H1 (cell line): ENCODE results near the gene SLC25A27. TPM values are rescaled to one million over a fixed set of nuclear protein-coding genes. Genes with fewer than 3 reads are reported as not detected.

Experiments used
- CTCF ChIA-PET: fragments of 300-600 bp; sonication (Branson Sonifier 250); formaldehyde crosslinking; loops from one replicate; lab custom pipeline; 2021; ENCODE audit not compliant: partially characterized antibody; lab: Charles Lee
- POLR2A ChIA-PET: fragments of 300-600 bp; sonication (Branson Sonifier 250); formaldehyde crosslinking; loops from one replicate; lab custom pipeline; 2021; ENCODE audit warnings: inconsistent platforms; ENCODE audit not compliant: partially characterized antibody; lab: Charles Lee
- DNase-seq, 2 experiments: peaks; one replicate each; pipeline versions ENCODE4 v3.0.0 to v3.0.0-alpha.2; 2010 to 2022; ENCODE audit warnings: low spot score in 2 of 2, low read depth in 1 of 2, mixed read lengths in 1 of 2
- FAIRE-seq: peaks from 2 replicates; lab custom pipeline; 2011; peaks lifted over from hg19 to GRCh38; lab: Jason Lieb, UNC
- H2AFZ ChIP-seq: 2 replicates; pipeline ENCODE4 v1.8.1; 2012; ENCODE audit warnings: low read length, inconsistent platforms
- H2AK5ac ChIP-seq: 2 replicates; pipeline ENCODE4 v1.6.1; 2013; ENCODE audit warnings: low read depth, low read length
- H2BK120ac ChIP-seq: replicated peaks from 2 replicates; pipeline ENCODE3; 2013; ENCODE audit warnings: low read depth, low read length, inconsistent platforms
- H2BK12ac ChIP-seq: 2 replicates; pipeline ENCODE4 v1.6.1; 2013; ENCODE audit warnings: low read depth, low read length
- H2BK15ac ChIP-seq: 2 replicates; pipeline ENCODE4 v1.6.1; 2013; ENCODE audit warnings: low read length
- H2BK20ac ChIP-seq: 2 replicates; pipeline ENCODE4 v1.6.1; 2013; ENCODE audit warnings: low read length
- H2BK5ac ChIP-seq: 2 replicates; pipeline ENCODE4 v1.6.1; 2013; ENCODE audit warnings: low read depth, low read length
- H3K14ac ChIP-seq: 2 replicates; pipeline ENCODE4 v1.6.1; 2013; ENCODE audit warnings: inconsistent platforms; ENCODE audit not compliant: insufficient read length
- H3K18ac ChIP-seq: 2 replicates; pipeline ENCODE4 v1.6.1; 2013; ENCODE audit warnings: low read length; ENCODE audit errors: extremely low read depth
- H3K23ac ChIP-seq: 2 replicates; pipeline ENCODE4 v1.6.1; 2013; ENCODE audit warnings: inconsistent platforms; ENCODE audit not compliant: insufficient read length
- H3K23me2 ChIP-seq: 2 replicates; pipeline ENCODE4 v1.6.1; 2013; ENCODE audit warnings: low read depth, low read length
- H3K27ac ChIP-seq: 2 replicates; pipeline ENCODE4 v1.6.1; 2011; ENCODE audit warnings: low read depth, low read length, inconsistent platforms
- H3K27me3 ChIP-seq, 4 experiments: replicated peaks in 1 of 4; 1 replicate in 1 of 4; 2 replicates in 3 of 4; pipeline versions ENCODE4 v1.6.1 to v1.8.1; 2011 to 2013; ENCODE audit warnings: low read length in 3 of 4, mild to moderate bottlenecking in 3 of 4, inconsistent platforms in 2 of 4, mixed read lengths in 2 of 4, moderate library complexity in 1 of 4; ENCODE audit not compliant: control insufficient read depth in 3 of 4, insufficient read depth in 3 of 4; ENCODE audit errors: extremely low read depth in 1 of 4
- H3K36me3 ChIP-seq, 4 experiments: 2 replicates each; pipeline versions ENCODE4 v1.6.1 to v1.8.1; 2011 to 2013; ENCODE audit warnings: mild to moderate bottlenecking in 4 of 4, low read length in 3 of 4, moderate library complexity in 2 of 4, control low read depth in 1 of 4, inconsistent platforms in 1 of 4; ENCODE audit not compliant: insufficient read depth in 4 of 4, control insufficient read depth in 2 of 4
- H3K4ac ChIP-seq: replicated peaks from 2 replicates; pipeline ENCODE3; 2013; ENCODE audit warnings: low read length, low read depth, mixed read lengths, inconsistent platforms; ENCODE audit not compliant: insufficient read length
- H3K4me1 ChIP-seq, 4 experiments: replicated peaks in 1 of 4; 1 replicate in 1 of 4; 2 replicates in 3 of 4; pipeline versions ENCODE4 v1.6.1 to v1.8.1; 2011 to 2013; ENCODE audit warnings: low read length in 3 of 4, inconsistent platforms in 2 of 4, mixed read lengths in 1 of 4; ENCODE audit not compliant: insufficient read depth in 4 of 4, control insufficient read depth in 3 of 4
- H3K4me2 ChIP-seq, 2 experiments: 2 replicates each; pipeline versions ENCODE4 v1.6.1 to v1.8.1; 2011 to 2013; ENCODE audit warnings: low read depth in 2 of 2, low read length in 2 of 2, control low read depth in 1 of 2, inconsistent platforms in 1 of 2, mild to moderate bottlenecking in 1 of 2; ENCODE audit not compliant: insufficient read depth in 1 of 2
- H3K4me3 ChIP-seq, 4 experiments: fragments of 200-600, 300-600 bp in 1 of 4; sonication (generic), shearing (Covaris generic), sonication (Bioruptor Twin) in 1 of 4; 2 replicates each; pipeline versions ENCODE4 v1.5.1 to v1.8.1; 2011 to 2016; ENCODE audit warnings: low read length in 4 of 4, low read depth in 3 of 4, control low read depth in 2 of 4, inconsistent platforms in 2 of 4, mild to moderate bottlenecking in 2 of 4, mixed read lengths in 1 of 4, moderate library complexity in 1 of 4; ENCODE audit not compliant: insufficient read depth in 2 of 4; ENCODE audit errors: extremely low read depth in 1 of 4
- H3K56ac ChIP-seq: replicated peaks from 2 replicates; pipeline ENCODE3; 2013; ENCODE audit warnings: low read depth, mild to moderate bottlenecking, mixed read lengths, low read length, inconsistent platforms; ENCODE audit not compliant: insufficient read length
- H3K79me1 ChIP-seq: 2 replicates; pipeline ENCODE4 v1.6.1; 2013; ENCODE audit warnings: low read depth, low read length, control low read depth
- H3K79me2 ChIP-seq, 2 experiments: 2 replicates each; pipeline versions ENCODE4 v1.6.1 to v1.8.1; 2012 to 2013; ENCODE audit warnings: low read length in 2 of 2, mild to moderate bottlenecking in 2 of 2, inconsistent platforms in 1 of 2; ENCODE audit not compliant: insufficient read depth in 2 of 2, control insufficient read depth in 1 of 2
- H3K9ac ChIP-seq, 4 experiments: replicated peaks in 1 of 4; 1 replicate in 1 of 4; 2 replicates in 3 of 4; pipeline versions ENCODE4 v1.6.1 to v1.8.1; 2011 to 2013; ENCODE audit warnings: low read depth in 3 of 4, low read length in 3 of 4, control low read depth in 2 of 4, mild to moderate bottlenecking in 2 of 4, moderate library complexity in 2 of 4, inconsistent platforms in 1 of 4; ENCODE audit errors: extremely low read depth in 1 of 4
- H3K9me3 ChIP-seq, 2 experiments: 2 replicates each; pipeline versions ENCODE4 v1.6.1 to v1.8.1; 2012 to 2013; ENCODE audit warnings: mild to moderate bottlenecking in 2 of 2, moderate library complexity in 2 of 2, control low read depth in 1 of 2, inconsistent platforms in 1 of 2, low read depth in 1 of 2, low read length in 1 of 2, mixed read lengths in 1 of 2; ENCODE audit not compliant: insufficient read depth in 2 of 2
- H4K20me1 ChIP-seq, 2 experiments: replicated peaks in 1 of 2; 2 replicates each; pipeline versions ENCODE3 to v1.8.1; 2011 to 2013; ENCODE audit warnings: inconsistent platforms in 2 of 2, low read length in 2 of 2, mild to moderate bottlenecking in 1 of 2; ENCODE audit not compliant: insufficient read depth in 2 of 2, control insufficient read depth in 1 of 2
- H4K5ac ChIP-seq: 2 replicates; pipeline ENCODE4 v1.6.1; 2013; ENCODE audit warnings: low read length, low read depth, mixed read lengths, inconsistent platforms; ENCODE audit not compliant: insufficient read length
- H4K8ac ChIP-seq: 2 replicates; pipeline ENCODE4 v1.8.0; 2013; ENCODE audit warnings: mild to moderate bottlenecking, moderate library complexity, low read length, inconsistent platforms; ENCODE audit not compliant: insufficient read depth; ENCODE audit errors: extremely low read depth
- H4K91ac ChIP-seq: replicated peaks from 2 replicates; pipeline ENCODE3; 2013; ENCODE audit warnings: low read length, mixed read lengths, inconsistent platforms; ENCODE audit not compliant: insufficient read length
- ASH2L ChIP-seq: fragments of 200-600, 300-600 bp; sonication (generic); IDR thresholded peaks from one replicate; pipeline ENCODE4 v1.7.1; 2017; ENCODE audit warnings: low read length
- BCL11A ChIP-seq, 2 experiments: IDR thresholded peaks; one replicate each; pipeline ENCODE4 v1.6.1; 2011; ENCODE audit warnings: low read depth in 2 of 2, low read length in 2 of 2, mild to moderate bottlenecking in 2 of 2
- CREB1 ChIP-seq: IDR thresholded peaks from 2 replicates; pipeline ENCODE4 v1.6.1; 2012; ENCODE audit warnings: inconsistent platforms
- E2F6 ChIP-seq: IDR thresholded peaks from 2 replicates; pipeline ENCODE4 v1.6.1; 2012; ENCODE audit warnings: inconsistent platforms
- HDAC2 ChIP-seq, 2 experiments: fragments of 300-600 bp in 1 of 2; sonication (generic) in 1 of 2; IDR thresholded peaks; 2 replicates each; pipeline ENCODE4 v1.6.1; 2011 to 2012; ENCODE audit warnings: low read depth in 2 of 2, low read length in 2 of 2, mild to moderate bottlenecking in 2 of 2, moderate library complexity in 2 of 2, borderline replicate concordance in 1 of 2, inconsistent platforms in 1 of 2
- KDM1A ChIP-seq: fragments of 200-600, 300-600 bp; sonication (generic); IDR thresholded peaks from 2 replicates; pipeline ENCODE4 v1.7.1; 2016; ENCODE audit warnings: mild to moderate bottlenecking, low read length, borderline replicate concordance
- PHF8 ChIP-seq: fragments of 200-600 bp; sonication (generic); conservative IDR thresholded peaks from 2 replicates; pipeline ENCODE4 v1.7.1; 2012; ENCODE audit warnings: low read depth, mild to moderate bottlenecking, inconsistent platforms, low read length, moderate library complexity
- POLR2A ChIP-seq, 2 experiments: IDR thresholded peaks; 1 replicate in 1 of 2; 2 replicates in 1 of 2; pipeline ENCODE4 v1.6.1; 2011; ENCODE audit warnings: low read depth in 2 of 2, low read length in 2 of 2, mild to moderate bottlenecking in 2 of 2; ENCODE audit errors: control extremely low read depth in 1 of 2
- RAD21 ChIP-seq, 2 experiments: IDR thresholded peaks in 1 of 2; conservative IDR thresholded peaks in 1 of 2; 2 replicates each; pipeline ENCODE4 v1.6.1; 2011; ENCODE audit warnings: low read depth in 2 of 2, low read length in 2 of 2, improper control_type of control experiment in 1 of 2, inconsistent platforms in 1 of 2, mild to moderate bottlenecking in 1 of 2, moderate library complexity in 1 of 2
- SIX5 ChIP-seq: IDR thresholded peaks from 2 replicates; pipeline ENCODE4 v1.6.1; 2011; ENCODE audit warnings: mild to moderate bottlenecking, low read depth, low read length
- TAF1 ChIP-seq: IDR thresholded peaks from 2 replicates; pipeline ENCODE4 v1.6.1; 2011; ENCODE audit warnings: mild to moderate bottlenecking, low read depth, low read length
- TAF7 ChIP-seq: optimal IDR thresholded peaks from 2 replicates; pipeline ENCODE3; 2011; ENCODE audit warnings: low read depth, mild to moderate bottlenecking, inconsistent platforms, low read length, moderate library complexity, borderline replicate concordance
- TEAD4 ChIP-seq: IDR thresholded peaks from 2 replicates; pipeline ENCODE4 v1.6.1; 2012; ENCODE audit warnings: low read depth, low read length, inconsistent platforms, mixed read lengths
- WGBS, 2 experiments: shearing (Covaris generic) in 1 of 2; methylation state at CpG; one replicate each; pipeline versions ENCODE4 v1.1.6 to v1.1.7; 2013 to 2015; ENCODE audit warnings: low lambda C conversion rate in 2 of 2, mixed read lengths in 2 of 2, inconsistent platforms in 1 of 2, low coverage in 1 of 2, missing lambda C conversion rate in 1 of 2; ENCODE audit not compliant: insufficient replicate concordance in 2 of 2, insufficient coverage in 1 of 2, insufficient read length in 1 of 2; ENCODE audit errors: extremely low coverage in 1 of 2, missing lambda C conversion rate in 1 of 2; 5-methylcytosine and 5-hydroxymethylcytosine counted together
- polyA plus RNA-seq, 7 experiments: library from polyadenylated mRNA; depleted of rRNA in 3 of 7; stranded (reverse) in 5 of 7; unstranded in 2 of 7; fragments of >200 nt in 5 of 7; fragments of 200-250 nt in 2 of 7; gene quantifications; 1 replicate in 5 of 7; 2 replicates in 1 of 7; 4 replicates in 1 of 7; pipeline versions ENCODE4 v1.2.1 to v1.2.3, GENCODE V29; 2011 to 2013; ENCODE audit warnings: missing spikeins in 2 of 7, mixed read lengths in 2 of 7
- total RNA-seq: library from RNA; stranded (reverse); fragmentation: NEBNext Ultra II Directional; extraction: Animal tissue kit (Norgen Biotek cat#: 25700); gene quantifications from 2 replicates; pipeline ENCODE4 v1.2.1, GENCODE V29; 2021

The SLC25A27 gene
- total and polyA plus RNA-seq, 2 of the 8 experiments (the other 6 are each of a cell fraction or from before 2014, with no cell fraction given) = 7.3 to 8.4 TPM

GRCh38 chr6:46655803-46656202, 3.0 kb downstream of the SLC25A27 start:
- H2BK120ac ChIP-seq = no peak overlapping the region
- peaks cover 0 to 2% of the 10 kb centered on the region in 2 experiments for H4K20me1 ChIP-seq
- no peak overlapping the region for H3K9ac ChIP-seq
- H4K8ac ChIP-seq = no peak overlapping the region
- WGBS, 2 experiments = 35% methylated on average over 6 of the region's 6 CpGs; no CpG with 5 or more reads in 1 of the 2 experiments
- no peak overlapping the region for H3K14ac ChIP-seq
- H2BK20ac ChIP-seq = no peak overlapping the region
- no peak overlapping the region; a peak in 1 of 4 replicates for H3K4me2 ChIP-seq
- no peak overlapping the region for H3K56ac ChIP-seq
- no peak overlapping the region for H4K91ac ChIP-seq
- no peak overlapping the region for H3K4ac ChIP-seq
- no peak overlapping the region for H2BK5ac ChIP-seq
- DNase-seq = peak in 1 of 2 experiments; percentile 69
- no peak overlapping the region for H3K23ac ChIP-seq
- H3K4me1 ChIP-seq = peaks cover 0 to 7% (median 2%) of the 10 kb centered on the region in 4 experiments; a peak in 2 of 7 replicates
- peak overlapping the region; percentile 83 for H4K5ac ChIP-seq
- CTCF ChIA-PET = interaction anchor here (0.6 to 2.5 kb wide), 24 partner anchors 9 to 615 kb away, joined by 3 to 14 read pairs (median 5); partner anchors contain the start of gene PLA2G7
- H3K27ac ChIP-seq = no peak overlapping the region
- peak; percentile 92 for FAIRE-seq
- no peak overlapping the region for H2BK12ac ChIP-seq
- peaks cover 0 to 5% (median 2%) of the 10 kb centered on the region in 4 experiments; a peak in 3 of 7 replicates for H3K27me3 ChIP-seq
- no peaks in the 10 kb centered on the region; a peak in 2 of 8 replicates for H3K36me3 ChIP-seq
- H3K23me2 ChIP-seq = peaks cover 7% of the 10 kb centered on the region
- no peak overlapping the region for H2AK5ac ChIP-seq
- no peak overlapping the region for H2AFZ ChIP-seq
- no peak overlapping the region for H2BK15ac ChIP-seq
- H3K9me3 ChIP-seq = no peaks in the 10 kb centered on the region
- POLR2A ChIA-PET = interaction anchor here (0.7 kb wide), 1 partner anchor 53 kb away, joined by 3 read pairs; no protein-coding TSS in a partner anchor
- H3K79me1 ChIP-seq = no peaks in the 10 kb centered on the region
- H3K18ac ChIP-seq = no peak overlapping the region; the same call in 1 of the 2 replicates
- H3K79me2 ChIP-seq = peaks cover 0 to 3% of the 10 kb centered on the region in 2 experiments; a peak in 1 of 4 replicates
- H3K4me3 ChIP-seq = no peak overlapping the region
- TF ChIP-seq TAF1 = no peak
- peak; percentile 46 to 64 for TF ChIP-seq RAD21 (IDR thresholded peaks at IDR 0.05 in 1 of 2, conservative IDR thresholded peaks at IDR 0.05 in 1 of 2; ENCODE audit: low read depth in 2 of 2, low read length in 2 of 2)
- no peak for TF ChIP-seq POLR2A (IDR thresholded peaks at IDR 0.05; ENCODE audit: control extremely low read depth in 1 of 2, low read depth in 2 of 2, low read length in 2 of 2)
- TF ChIP-seq TEAD4 = no peak
- no peak for TF ChIP-seq PHF8
- TF ChIP-seq KDM1A = no peak
- TF ChIP-seq SIX5 = no peak
- no peak for TF ChIP-seq ASH2L
- TF ChIP-seq TAF7 = no peak
- TF ChIP-seq BCL11A (IDR thresholded peaks at IDR 0.05; ENCODE audit: low read depth in 2 of 2, low read length in 2 of 2) = no peak
- TF ChIP-seq HDAC2 (IDR thresholded peaks at IDR 0.05; ENCODE audit: borderline replicate concordance in 1 of 2, low read depth in 2 of 2, low read length in 2 of 2) = no peak
- no peak for TF ChIP-seq E2F6
- TF ChIP-seq CREB1 = no peak
